HTERT RPE-1 (cell line): ENCODE data around the gene IMMP2L.

Experiments
- in situ Hi-C: fragments of 300-500 bp; cut with MboI; formaldehyde crosslinking; loops from 4 replicates; pipeline ENCODE4 v1.14.3; 2020; ENCODE audit warnings: low sequenced_read_pairs

Gene IMMP2L

DNA sequence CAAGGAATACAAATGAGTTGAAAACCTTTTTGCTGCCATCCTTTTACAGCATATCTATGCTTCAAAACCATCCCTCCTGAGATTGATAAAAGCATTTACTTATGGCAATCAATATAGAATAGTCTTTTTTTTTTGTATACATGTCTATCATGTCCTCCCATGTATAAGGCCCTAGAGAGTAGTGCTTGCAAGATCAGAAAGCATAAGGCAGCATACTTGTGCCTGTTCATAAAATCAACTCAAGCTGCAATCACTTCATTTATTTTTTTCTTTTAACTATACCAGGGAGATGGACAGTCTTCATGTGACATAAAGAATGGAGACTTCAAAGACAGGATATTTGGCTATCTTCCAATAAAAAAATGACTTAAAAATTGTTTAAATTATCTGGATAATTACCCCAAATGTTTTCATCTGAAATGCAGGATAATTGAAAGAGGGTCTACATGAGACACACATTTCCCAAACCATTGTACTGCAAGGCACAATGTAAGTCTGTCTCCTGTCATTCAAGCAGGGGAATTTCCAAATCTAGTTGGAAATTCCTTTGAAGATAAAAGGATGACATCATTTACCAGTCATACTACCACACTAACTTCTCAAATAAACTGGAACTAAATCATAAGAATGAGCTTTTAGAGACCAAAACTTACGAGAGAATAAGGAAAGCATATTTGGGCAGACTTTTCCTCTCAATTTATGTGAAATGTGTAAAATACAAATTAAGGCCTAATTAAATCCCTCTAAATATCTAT lies 448.9 kb downstream of the IMMP2L start:
- in situ Hi-C loops = no loop called here

DNA sequence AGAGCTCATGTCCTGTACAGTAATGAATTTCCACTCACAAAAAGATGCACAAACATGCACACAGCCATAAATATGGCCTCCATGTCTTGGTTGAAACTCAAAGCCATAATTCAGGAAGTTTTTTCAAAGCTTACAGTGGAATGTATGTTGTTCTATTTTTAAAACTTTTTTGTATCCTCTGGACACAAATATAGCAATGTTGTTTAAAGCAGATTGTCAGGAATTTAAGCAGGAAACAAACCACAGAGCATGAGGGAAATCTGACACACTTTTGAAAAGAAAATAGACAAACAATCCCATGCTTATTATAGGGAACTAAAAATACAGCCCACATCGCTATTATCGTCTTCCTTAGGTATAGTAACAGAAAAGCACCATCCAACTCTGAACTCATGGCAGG lies 449.9 kb downstream of the IMMP2L start:
- in situ Hi-C loops = no loop called here

DNA sequence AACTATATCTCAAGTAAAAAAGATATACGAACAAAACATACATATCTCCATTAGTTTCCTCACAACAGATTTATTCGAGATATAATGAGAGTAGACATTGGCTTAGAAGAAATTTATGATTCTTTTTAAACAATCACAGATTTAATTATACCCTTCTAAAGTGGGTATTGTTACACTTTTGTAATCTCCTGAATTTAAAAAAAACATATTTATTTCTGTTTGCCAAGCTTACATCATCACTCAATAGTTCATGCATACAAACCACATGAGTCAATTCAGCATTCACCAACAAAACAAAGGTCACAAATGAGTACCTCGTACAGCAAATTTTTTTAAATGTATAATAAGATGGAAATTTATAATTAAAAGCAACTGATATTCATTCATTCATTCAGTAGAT lies 453.8 kb downstream of the IMMP2L start:
- in situ Hi-C loops = no loop called here

DNA sequence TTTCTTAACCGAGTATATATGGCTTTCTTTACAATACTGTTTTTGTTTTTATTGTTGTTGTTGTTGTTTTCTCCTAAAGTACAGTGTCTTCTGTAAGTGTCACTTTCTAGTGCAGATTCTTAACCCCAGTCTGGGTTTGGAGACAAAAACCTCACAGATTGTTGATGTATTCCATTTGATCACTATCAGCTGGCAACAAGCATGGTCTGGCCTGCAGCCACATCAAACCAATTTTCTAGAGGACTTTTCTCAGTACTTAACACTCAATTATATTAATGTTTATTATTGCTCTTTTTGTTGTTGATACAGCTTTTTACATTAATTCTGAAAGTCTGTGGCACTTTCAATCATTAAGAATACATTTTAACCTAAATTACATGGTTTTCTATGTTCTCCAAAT lies 454.3 kb downstream of the IMMP2L start:
- in situ Hi-C loops = no loop called here

DNA sequence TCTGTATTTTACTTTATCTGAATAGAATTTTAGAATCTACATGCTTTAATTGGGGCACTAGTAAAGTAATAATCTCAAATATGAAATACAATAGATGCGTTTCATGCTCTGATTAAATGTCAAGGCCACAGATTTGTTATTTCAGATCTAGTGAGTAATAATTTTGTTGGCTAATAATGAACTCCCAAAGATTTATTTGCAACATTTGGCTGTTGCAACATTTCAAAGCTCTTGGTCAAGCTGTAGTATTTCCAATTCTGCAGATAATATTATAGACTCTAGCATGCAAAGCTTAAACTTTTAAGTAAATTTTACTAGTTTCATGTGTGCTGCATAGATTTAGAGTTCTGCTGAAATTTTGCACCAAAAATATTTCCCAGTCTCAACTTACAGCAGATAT lies 454.7 kb downstream of the IMMP2L start:
- in situ Hi-C loops = no loop called here

DNA sequence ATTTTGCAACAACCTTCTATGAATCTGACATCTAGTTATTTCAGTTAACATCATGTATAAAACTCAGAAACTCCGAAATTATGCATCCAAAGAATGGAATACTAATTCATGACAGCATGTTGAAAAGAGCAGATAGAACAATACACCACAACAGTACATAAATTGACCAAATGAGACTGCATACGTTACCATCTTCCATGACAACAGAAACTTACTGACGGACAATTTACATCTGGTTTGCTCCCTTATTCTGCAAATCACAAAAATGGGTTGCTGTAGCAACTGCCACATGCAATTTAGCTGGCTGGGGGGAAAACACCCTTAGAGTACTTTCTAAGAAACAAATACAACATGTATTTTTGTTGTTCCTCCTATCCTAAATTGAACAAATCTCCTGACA lies 457.0 kb downstream of the IMMP2L start:
- in situ Hi-C loops = no loop called here

DNA sequence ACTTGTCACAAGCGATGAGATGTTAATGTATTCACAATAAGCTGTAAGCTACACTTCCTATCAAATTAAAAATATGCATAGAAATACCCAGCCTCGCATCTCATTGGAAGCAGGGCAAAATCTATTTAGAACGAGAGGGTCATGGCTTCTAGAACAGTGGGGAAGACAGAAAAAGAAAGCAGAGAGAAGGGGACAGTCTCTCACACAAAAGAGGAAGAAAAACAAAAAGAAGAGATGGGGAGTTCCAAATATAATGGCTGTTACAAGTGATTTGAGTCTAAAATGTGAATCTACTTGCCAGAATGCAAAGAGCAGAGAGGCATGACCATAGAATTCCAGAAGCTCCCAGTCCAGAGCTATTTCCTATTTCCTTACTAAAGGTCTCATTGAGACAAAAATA lies 457.6 kb downstream of the IMMP2L start:
- in situ Hi-C loops = no loop called here

DNA sequence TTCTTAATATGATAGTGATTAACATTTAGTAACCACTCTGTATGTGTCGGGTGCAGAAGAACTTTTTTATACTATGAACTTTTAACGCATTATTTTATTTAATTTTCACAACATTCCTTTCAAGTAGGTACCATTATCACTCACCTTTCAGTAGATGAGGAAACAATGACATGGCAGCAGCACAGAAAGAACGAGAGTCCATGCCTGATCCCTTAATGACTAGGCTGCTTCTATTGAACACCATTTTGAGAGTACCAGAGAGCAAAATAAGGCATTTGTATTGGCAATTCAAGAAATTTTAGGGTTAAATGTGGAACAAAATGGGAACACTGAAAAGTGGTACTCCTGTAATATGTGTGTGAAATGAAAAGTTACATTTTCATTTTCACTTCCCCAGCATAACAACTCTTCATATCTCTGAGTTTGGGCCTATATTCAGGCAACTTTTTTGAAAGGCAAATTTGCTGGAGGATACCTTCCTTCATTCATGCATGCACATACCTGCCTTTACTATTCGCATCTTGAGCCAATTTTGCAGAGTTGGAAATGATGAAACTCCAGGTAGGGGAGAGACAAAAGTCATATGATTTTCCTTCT lies 458.5 kb downstream of the IMMP2L start:
- in situ Hi-C loops = no loop called here

DNA sequence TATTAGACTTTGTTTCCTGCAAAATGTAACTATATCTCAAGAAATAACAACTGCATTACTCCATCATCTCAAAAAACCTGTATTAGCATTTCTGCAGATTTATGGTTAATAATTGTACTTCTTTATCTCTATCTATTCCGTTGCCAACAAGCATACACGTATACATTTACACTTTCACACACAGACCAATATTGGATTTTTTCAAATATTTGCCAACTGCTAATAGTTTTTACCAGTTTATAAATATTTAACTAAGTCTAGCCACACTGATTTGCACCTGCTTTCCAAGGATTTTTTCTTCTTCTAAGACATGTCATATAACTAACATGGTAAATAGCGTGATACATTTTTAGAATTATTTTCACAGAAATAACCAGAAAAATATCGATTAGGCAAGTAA lies 459.2 kb downstream of the IMMP2L start:
- in situ Hi-C loops = no loop called here

DNA sequence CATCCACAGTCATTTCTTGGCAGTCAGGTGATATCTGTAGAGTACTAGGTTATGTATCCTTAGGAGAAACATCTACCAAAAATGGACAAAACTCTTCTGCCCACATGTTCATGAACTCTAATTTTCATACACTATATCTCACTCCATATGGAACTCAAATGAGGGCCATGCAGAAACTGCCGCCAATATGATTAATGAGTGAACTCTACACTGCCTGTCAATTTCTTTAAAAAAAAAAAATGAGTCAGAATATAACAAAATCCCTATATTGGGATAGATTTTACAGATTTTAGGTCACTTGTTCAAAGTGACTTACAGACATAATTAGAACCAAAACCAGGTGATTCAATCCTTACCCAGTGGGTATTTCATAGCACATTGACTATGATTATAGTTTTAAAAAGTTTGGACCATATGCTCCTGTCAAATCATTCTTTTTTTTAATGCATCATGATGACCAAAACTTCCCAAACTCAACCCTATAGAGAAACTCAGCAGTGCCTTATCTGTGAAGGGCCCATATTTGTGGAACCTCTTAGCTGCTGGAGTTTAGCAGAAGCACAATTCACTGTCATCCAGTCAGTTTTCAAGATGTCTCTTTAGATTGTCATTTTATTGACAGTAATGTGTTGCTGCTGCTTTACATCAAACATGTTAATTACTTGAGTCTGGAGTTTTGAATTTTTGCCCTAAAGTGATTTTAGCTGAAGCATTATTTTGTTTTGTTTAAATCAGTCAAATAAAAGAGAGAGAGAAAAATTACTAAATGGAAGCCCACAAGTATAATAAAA lies 460.2 kb downstream of the IMMP2L start:
- in situ Hi-C loops = no loop called here

DNA sequence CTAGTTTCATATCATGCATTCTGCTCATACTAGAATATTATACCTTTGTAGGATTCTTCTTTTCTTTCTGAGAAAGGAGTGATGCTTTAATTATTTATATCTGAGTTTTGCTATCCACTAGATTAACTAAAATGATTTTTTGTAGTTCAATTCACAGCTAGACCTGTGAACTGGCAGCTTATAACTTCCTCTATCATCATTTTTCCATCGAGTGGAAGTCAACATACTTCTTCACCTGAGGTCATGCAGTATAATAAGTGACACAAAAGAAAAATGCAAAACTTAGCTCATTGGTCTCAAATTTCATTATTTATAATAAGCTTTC lies 463.4 kb downstream of the IMMP2L start:
- in situ Hi-C loops = no loop called here

DNA sequence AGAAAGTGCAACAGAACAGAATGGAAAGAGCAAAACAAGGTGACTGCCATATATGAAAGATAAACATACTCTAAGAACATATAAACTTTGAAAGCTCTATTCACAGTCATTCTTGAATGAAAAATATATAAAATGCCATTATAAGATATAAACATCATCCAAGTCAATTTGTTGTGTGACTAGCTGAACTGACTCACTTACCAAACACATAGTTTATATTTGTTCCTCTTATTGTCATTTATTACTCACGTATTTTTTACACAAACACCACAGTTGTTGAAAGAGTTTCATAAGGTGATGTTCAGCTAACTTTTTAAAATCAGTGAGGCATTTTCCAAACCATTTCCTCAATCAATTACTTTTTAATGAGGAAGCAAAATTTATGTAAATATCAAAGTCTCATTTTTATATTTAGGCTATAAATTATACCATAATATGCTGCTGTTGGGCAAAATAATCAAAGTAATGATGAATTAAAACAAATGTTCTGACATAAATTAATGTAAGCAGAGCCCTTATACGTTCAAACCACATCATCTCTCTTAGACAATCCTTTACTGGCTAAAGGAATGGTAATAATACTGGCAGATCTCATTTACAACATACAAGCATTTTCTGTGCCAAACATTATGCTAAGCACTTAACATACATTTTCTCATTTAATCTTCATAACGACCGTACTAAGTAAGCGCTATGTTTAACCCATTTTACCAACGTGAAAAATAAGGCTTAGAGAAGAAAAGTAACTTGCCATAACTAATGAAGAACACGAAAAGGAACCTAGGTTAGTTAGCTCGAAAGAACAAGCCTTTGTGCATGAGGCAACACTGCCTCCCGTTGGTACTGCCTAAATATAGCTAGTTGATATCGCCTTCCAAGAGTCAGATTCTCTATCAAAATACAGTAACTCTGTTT lies 464.0 kb downstream of the IMMP2L start:
- in situ Hi-C loops = no loop called here

DNA sequence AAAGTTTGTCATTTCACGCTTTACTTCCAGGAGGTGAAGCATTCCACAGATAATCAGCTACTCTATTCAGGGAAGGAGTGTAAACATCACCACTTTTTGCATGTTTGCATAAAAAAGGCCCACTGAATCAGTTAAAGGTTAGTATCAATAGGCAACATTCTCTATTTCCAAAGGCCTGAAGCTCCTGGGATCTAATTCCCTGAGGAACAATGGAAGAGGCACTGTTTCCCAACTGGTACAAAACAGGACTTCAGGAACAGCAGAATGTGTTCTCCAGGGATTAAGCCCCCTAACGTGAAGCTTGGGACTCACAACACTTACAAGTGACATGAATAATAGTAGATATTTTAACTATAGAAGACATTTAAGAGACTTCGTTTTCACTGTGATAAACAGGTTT lies 465.3 kb downstream of the IMMP2L start:
- in situ Hi-C loops = no loop called here

DNA sequence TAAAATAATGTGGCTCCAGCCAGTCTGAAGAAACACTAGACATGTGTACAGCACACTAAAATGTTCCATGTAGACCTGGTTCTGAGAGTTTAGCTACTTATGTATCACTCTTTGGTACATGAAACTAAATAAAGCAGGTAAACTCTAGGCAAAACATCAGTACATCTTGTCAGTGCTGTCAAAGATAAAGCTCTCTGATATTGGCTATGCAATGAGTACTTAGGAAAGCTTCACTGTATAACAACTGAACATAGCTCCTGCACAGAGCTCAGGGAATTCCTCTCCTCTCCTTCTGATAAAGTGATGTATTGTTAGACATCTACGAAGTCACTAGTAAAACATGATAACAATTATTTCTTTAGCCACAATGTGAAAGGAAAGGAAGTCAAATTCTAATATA lies 467.9 kb downstream of the IMMP2L start:
- in situ Hi-C loops = no loop called here

DNA sequence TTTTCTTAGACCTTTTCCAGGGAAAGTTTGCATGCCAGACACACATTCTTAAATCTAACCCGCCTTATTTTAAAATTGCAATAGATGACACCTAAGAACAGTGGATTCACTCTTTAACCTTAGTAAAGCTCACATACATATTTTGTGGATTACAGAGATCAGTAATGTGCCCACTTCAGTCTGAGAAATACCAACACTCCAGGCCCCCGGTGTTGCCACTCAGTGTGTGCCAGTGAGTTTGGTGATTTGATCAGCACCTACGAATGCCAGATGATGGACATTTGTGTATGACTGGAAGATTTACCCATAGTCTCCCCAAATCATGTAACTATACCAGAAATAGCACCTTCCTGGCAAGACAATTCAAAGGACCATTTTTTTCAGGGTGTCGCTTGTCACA lies 468.8 kb downstream of the IMMP2L start:
- in situ Hi-C loops = no loop called here

DNA sequence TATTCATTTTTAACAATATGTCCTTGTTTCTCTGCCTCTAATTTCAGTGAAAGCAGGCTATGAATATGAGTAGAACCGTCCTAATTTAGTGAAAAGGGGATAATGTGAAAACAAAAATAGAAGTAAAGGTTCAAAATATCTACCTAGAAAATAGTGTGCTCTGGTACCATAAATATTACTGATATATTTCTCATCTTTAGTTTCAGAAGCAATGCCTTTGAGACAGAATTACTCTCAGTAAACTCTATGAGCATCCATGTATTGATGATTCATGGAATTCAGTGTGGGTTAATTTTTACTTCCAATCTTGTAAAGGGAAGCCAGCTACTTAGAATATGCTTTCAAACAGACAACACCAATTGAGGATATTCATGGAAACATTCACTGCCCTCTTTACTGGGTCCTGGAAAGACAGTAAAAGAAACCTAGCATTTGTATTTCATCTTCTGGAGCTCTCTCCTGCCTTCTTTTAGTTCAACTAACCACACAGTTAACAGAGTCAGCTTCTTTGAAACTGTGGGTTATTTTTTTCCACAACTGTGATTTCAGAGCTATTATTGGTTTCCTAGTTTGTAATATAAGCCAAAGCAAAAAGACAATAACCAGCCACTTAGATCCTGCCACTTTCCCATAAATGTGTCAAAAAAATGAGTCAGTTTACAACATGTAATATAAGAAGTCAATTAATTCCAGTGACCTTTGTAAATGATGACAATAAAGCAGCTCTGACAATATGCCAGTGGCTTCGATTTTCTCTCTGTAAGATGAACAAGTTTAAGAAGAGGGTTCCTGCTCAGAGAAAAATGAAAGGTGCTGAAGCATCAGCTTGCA lies 469.7 kb downstream of the IMMP2L start:
- in situ Hi-C loops = no loop called here

DNA sequence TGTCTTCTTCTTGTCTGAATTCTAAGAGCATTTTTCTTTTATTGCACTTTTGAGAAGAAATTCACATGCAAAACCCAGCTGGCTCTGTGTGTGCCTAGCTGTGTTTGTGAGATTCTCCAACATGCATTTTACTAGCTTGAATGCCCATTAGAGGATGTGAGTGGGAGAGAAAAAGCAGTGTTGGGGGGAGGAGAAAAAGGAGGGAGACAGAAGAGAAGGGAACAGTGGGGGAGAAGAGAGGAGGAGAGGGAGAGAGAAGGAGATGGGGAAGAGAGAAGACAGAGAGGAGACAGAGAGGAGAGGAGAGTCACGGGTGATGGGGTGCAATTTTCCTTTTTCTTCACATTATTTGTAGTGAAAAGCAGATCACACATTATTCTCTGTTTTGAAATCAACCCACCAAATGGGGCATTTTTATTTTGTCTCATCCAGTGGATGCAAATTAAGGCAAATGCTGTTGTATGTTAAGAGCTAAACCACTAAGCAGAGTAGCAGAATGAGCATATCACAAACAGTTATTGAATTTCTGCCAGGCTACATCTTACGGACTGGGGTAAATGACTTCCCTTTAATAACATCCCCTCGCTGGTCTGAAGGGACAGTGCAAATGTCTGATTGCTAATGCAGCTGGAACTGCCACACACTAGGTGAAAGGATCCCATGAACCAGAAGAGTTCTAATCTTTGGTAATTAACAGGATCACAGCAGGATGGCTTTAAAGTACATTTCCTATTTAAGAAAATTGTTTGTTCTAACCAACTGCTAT lies 470.5 kb downstream of the IMMP2L start:
- in situ Hi-C loops = no loop called here

DNA sequence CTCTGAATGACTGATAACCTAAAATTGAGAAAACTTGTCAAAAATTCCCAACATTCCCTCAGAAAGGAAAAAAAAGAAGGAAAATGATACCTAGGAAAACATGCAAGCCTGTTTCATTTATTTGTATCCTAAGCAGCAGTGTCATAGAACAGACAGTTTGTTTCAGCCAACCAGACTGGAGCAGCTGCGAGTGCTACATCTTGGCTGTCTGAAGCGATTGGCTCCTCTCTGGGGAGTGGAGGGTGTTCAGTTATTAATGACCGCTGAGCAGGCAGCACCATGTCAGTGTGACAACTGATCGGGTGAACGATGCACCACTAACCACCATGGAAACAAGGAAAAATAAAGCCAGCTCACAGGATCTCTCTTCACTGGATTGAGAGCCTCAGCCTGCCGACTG lies 471.4 kb downstream of the IMMP2L start, which contains the start of gene LRRN3:
LRRN3 (plus strand) TSS at position 282 of the 400 bp plus-strand sequence. CDS start 31,646 bp downstream, outside the sequence.
- in situ Hi-C loops = no loop called here

DNA sequence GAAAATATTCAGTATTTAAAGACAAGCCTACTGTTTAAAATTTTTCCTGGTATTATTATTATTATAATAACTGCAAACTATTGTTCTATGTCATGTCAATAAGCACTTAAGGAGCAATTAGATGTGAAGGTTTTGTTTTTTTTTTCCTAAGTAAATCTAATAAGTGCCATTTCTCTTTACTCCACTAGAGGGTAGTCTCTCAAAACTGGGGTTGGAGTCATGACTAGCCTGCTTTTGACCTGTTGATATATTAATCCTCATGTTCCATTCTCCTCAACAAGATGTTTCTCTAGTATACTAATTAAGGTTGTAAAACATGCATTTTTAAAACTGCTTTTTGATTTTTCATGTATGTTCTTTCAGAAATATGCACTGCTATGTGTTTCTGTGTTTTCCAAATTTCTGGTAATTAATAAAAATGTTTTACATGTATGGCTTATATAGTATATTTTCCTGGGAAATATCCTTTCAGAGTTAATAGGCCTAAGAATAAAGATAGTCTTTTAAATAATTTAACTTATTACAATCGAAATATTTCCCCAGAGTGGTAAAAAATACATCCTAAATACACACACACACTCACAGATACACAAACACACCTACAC lies 472.4 kb downstream of the IMMP2L start:
- in situ Hi-C loops = no loop called here
